Stomach smooth muscle (tissue), 2 donors: Measurements from ENCODE around the gene KCNJ9.

Source experiments
- H3K27ac ChIP-seq: one replicate; pipeline ENCODE4 v1.7.0; 2013; ENCODE audit warnings: mild to moderate bottlenecking, low read length, inconsistent platforms
- H3K27me3 ChIP-seq, 2 donors: one replicate each; pipeline ENCODE4 v1.7.0; 2013; ENCODE audit warnings: low read length in 2 of 2; ENCODE audit not compliant: insufficient read depth in 2 of 2, control insufficient read depth in 1 of 2
- H3K36me3 ChIP-seq, 2 donors: one replicate each; pipeline ENCODE4 v1.7.0; 2013; ENCODE audit warnings: low read length in 2 of 2; ENCODE audit not compliant: control insufficient read depth in 2 of 2, insufficient read depth in 2 of 2
- H3K4me1 ChIP-seq: one replicate; pipeline ENCODE4 v1.7.0; 2013; ENCODE audit warnings: low read length; ENCODE audit not compliant: control insufficient read depth, insufficient read depth
- H3K4me3 ChIP-seq, 2 donors: one replicate each; pipeline ENCODE4 v1.7.0; 2013; ENCODE audit warnings: low read length in 2 of 2
- H3K9ac ChIP-seq, 2 donors: one replicate each; pipeline ENCODE4 v1.7.0; 2013; ENCODE audit warnings: low read length in 2 of 2, mild to moderate bottlenecking in 1 of 2
- H3K9me3 ChIP-seq, 2 donors: one replicate each; pipeline ENCODE4 v1.7.0; 2013; ENCODE audit warnings: low read length in 2 of 2; ENCODE audit not compliant: control insufficient read depth in 2 of 2
- donor health status: healthy.
- donor health status: Pancreatic carcinoma.

Gene KCNJ9

GRCh38 chr1:160116283-160117147 is 35.2 kb downstream of the KCNJ9 start:
- Histone ChIP-seq H3K4me1 (peaks cover 39% of the 10 kb centered on the region), H3K4me3 (peak overlapping the region; percentile 48 to 81), H3K27me3 (no peaks in the 10 kb centered on the region), H3K36me3 (peaks cover 0 to 7% of the 10 kb centered on the region in 2 donors), H3K9me3 (no peaks in the 10 kb centered on the region), H3K9ac (peak overlapping the region; percentile 68 to 77), H3K27ac (peak overlapping the region; percentile 76)

DNA sequence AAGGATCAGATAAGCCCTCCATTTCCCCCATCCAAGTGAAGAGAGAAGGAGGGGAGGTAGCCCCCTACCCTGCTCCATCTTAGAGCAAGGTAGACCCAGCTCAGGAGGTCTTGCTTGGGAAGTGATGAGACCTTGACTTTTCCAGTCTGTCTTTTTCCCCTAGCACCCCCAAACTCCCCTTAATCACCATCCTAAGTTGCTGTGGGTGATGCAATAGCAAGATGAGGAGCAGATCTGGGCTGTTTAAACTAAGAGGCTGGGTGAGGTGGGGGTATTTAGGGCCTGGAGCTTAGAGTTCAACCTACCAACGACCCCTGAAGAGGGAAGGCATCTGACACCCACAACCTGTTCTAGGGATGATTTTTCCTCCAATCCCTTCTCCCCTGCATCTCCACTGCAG is 36.0 kb downstream of the KCNJ9 start:
- H3K36me3 ChIP-seq, result peaks cover 0 to 12% of the 10 kb centered on the region in 2 donors
- no peaks in the 10 kb centered on the region for H3K27me3 ChIP-seq
- peaks cover 39% of the 10 kb centered on the region for H3K4me1 ChIP-seq
- H3K27ac ChIP-seq, result peak overlapping the region; percentile 76
- H3K9ac ChIP-seq, result peak overlapping the region; percentile 2 to 51
- H3K4me3 ChIP-seq, result peak overlapping the region; percentile 48 to 81
- no peaks in the 10 kb centered on the region for H3K9me3 ChIP-seq

- peaks cover 2 to 14% of the 10 kb centered on the region in 2 donors for H3K36me3 ChIP-seq
- H3K4me3 ChIP-seq, result peak overlapping the region; percentile 48 to 81
- H3K9me3 ChIP-seq, result no peaks in the 10 kb centered on the region
- peak overlapping the region; percentile 76 for H3K27ac ChIP-seq
- no peaks in the 10 kb centered on the region for H3K27me3 ChIP-seq
- H3K4me1 ChIP-seq, result peaks cover 39% of the 10 kb centered on the region
- peak overlapping the region; percentile 2 to 51 for H3K9ac ChIP-seq
Measured at GRCh38 chr1:160117709-160118183, 36.4 kb downstream of the KCNJ9 start.

DNA sequence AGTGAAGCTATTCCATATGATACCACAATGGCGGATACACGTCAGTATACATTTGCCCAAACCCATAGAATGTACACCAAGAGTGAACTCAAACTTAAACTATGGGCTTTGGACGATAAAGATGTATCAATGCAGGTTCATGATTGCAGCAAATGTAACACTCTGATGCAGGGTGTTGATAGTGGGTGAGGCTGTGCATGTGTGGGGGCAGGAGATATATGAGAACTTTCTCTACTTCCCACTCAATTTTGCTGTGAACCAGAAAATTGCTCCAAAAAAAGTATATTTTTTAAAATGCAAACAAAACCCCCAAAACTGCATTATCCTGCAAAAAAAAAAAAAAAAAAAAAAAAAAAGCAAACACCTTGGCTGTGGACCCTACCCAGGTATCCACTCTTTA is 37.6 kb downstream of the KCNJ9 start:
- no peak overlapping the region for H3K9ac ChIP-seq
- no peak overlapping the region for H3K27ac ChIP-seq
- peaks cover 34% of the 10 kb centered on the region for H3K4me1 ChIP-seq
- H3K36me3 ChIP-seq, result peaks cover 13 to 25% of the 10 kb centered on the region in 2 donors
- H3K9me3 ChIP-seq, result no peaks in the 10 kb centered on the region
- no peaks in the 10 kb centered on the region for H3K27me3 ChIP-seq
- no peak overlapping the region for H3K4me3 ChIP-seq

DNA sequence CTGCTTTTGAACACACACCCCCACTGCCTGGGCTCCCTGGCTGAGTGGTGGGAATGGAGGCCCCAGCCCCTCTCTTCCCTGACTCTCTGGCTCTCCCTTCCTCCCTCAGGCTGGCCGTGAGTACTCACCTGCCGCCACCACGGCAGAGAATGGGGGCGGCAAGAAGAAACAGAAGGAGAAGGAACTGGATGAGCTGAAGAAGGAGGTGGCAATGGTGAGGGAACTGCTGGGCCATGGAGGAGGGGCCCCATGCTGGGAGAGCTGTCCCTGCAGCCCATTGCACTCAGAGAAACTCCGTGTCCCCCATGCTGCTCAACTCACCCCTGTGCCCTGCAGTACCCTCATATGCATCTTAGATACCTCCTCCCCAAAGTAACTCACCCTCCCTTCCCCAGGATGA is 39.5 kb downstream of the KCNJ9 start:
- H3K36me3 ChIP-seq, result peaks cover 25 to 42% of the 10 kb centered on the region in 2 donors
- no peaks in the 10 kb centered on the region for H3K9me3 ChIP-seq
- peaks cover 35% of the 10 kb centered on the region for H3K4me1 ChIP-seq
- no peak overlapping the region for H3K27ac ChIP-seq
- H3K27me3 ChIP-seq, result no peaks in the 10 kb centered on the region
- no peak overlapping the region for H3K9ac ChIP-seq
- H3K4me3 ChIP-seq, result no peak overlapping the region

- no peak overlapping the region for H3K4me3 ChIP-seq
- peaks cover 27 to 44% of the 10 kb centered on the region in 2 donors for H3K36me3 ChIP-seq
- H3K27me3 ChIP-seq, result no peaks in the 10 kb centered on the region
- H3K27ac ChIP-seq, result no peak overlapping the region
- H3K4me1 ChIP-seq, result peaks cover 35% of the 10 kb centered on the region
- H3K9ac ChIP-seq, result no peak overlapping the region
- H3K9me3 ChIP-seq, result no peaks in the 10 kb centered on the region
Measured at GRCh38 chr1:160121388-160121787, 40.0 kb downstream of the KCNJ9 start.

GRCh38 chr1:160122978-160123495 is 41.7 kb downstream of the KCNJ9 start:
- Histone ChIP-seq H3K4me3 (no peak overlapping the region), H3K9ac (no peak overlapping the region), H3K36me3 (peaks cover 36 to 58% of the 10 kb centered on the region in 2 donors), H3K9me3 (no peaks in the 10 kb centered on the region), H3K27ac (no peak overlapping the region), H3K27me3 (no peaks in the 10 kb centered on the region), H3K4me1 (peaks cover 33% of the 10 kb centered on the region)

- Histone ChIP-seq H3K36me3 (peaks cover 43 to 65% of the 10 kb centered on the region in 2 donors), H3K27ac (no peak overlapping the region), H3K27me3 (no peaks in the 10 kb centered on the region), H3K9ac (no peak overlapping the region), H3K4me3 (no peak overlapping the region), H3K9me3 (no peaks in the 10 kb centered on the region), H3K4me1 (peaks cover 29% of the 10 kb centered on the region)
Measured at GRCh38 chr1:160123726-160124125, 42.4 kb downstream of the KCNJ9 start.

GRCh38 chr1:160124705-160125478 is 43.6 kb downstream of the KCNJ9 start:
- H3K36me3 ChIP-seq, result peaks cover 53 to 76% of the 10 kb centered on the region in 2 donors
- H3K27me3 ChIP-seq, result no peaks in the 10 kb centered on the region
- H3K27ac ChIP-seq, result peak overlapping the region; percentile 31

GRCh38 chr1:160125746-160126145 is 44.4 kb downstream of the KCNJ9 start:
- Histone ChIP-seq H3K9ac (no peak overlapping the region), H3K27ac (no peak overlapping the region), H3K27me3 (no peaks in the 10 kb centered on the region), H3K9me3 (no peaks in the 10 kb centered on the region), H3K4me3 (no peak overlapping the region), H3K36me3 (peaks cover 61 to 83% of the 10 kb centered on the region in 2 donors), H3K4me1 (peaks cover 32% of the 10 kb centered on the region)

More at GRCh38 chr1:160124705-160125478, 43.6 kb downstream of the KCNJ9 start:
- no peak overlapping the region for H3K9ac ChIP-seq
- H3K4me1 ChIP-seq, result peaks cover 24% of the 10 kb centered on the region
- no peaks in the 10 kb centered on the region for H3K9me3 ChIP-seq
- no peak overlapping the region for H3K4me3 ChIP-seq
